22Rv1 (cell line): ENCODE results near the gene CBLB.

Experiments used
- ZFX ChIP-seq: fragments of 450-650 bp; IDR thresholded peaks from 2 replicates; pipeline ENCODE4 v1.6.1; 2017; ENCODE audit warnings: antibody characterized with exemption, borderline replicate concordance
- TF ChIP-seq, protein P1 (sequence below): fragments of 450-650 bp; IDR thresholded peaks from 2 replicates; pipeline ENCODE4 v1.5.1; 2017; ENCODE audit warnings: mild to moderate bottlenecking

- TF ChIP-seq, protein P1, sequence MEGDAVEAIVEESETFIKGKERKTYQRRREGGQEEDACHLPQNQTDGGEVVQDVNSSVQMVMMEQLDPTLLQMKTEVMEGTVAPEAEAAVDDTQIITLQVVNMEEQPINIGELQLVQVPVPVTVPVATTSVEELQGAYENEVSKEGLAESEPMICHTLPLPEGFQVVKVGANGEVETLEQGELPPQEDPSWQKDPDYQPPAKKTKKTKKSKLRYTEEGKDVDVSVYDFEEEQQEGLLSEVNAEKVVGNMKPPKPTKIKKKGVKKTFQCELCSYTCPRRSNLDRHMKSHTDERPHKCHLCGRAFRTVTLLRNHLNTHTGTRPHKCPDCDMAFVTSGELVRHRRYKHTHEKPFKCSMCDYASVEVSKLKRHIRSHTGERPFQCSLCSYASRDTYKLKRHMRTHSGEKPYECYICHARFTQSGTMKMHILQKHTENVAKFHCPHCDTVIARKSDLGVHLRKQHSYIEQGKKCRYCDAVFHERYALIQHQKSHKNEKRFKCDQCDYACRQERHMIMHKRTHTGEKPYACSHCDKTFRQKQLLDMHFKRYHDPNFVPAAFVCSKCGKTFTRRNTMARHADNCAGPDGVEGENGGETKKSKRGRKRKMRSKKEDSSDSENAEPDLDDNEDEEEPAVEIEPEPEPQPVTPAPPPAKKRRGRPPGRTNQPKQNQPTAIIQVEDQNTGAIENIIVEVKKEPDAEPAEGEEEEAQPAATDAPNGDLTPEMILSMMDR, result no peak
- TF ChIP-seq ZFX, result no peak
Observed at GRCh38 chr3:105656651-105657504, 211.9 kb downstream of the CBLB start.
